Thyroid gland (tissue), 4 donors: ENCODE results near the gene SIPA1L3.

Experiments used
- POLR2A ChIP-seq, 2 donors: fragments of 450-650 bp; IDR thresholded peaks; one replicate each; pipeline ENCODE4 v1.6.1; 2017; ENCODE audit warnings: antibody characterized with exemption in 2 of 2, mild to moderate bottlenecking in 2 of 2, moderate library complexity in 1 of 2
- TF ChIP-seq, protein P1 (sequence below), 6 experiments: fragments of 200-600 bp in 3 of 6; fragments of 450-650 bp in 3 of 6; sonication (generic) in 3 of 6; IDR thresholded peaks; one replicate each; pipeline ENCODE4 v1.5.1; 2016 to 2019; ENCODE audit warnings: antibody characterized with exemption in 6 of 6, mild to moderate bottlenecking in 2 of 6, inconsistent platforms in 1 of 6, moderate library complexity in 1 of 6

- TF ChIP-seq, protein P1, sequence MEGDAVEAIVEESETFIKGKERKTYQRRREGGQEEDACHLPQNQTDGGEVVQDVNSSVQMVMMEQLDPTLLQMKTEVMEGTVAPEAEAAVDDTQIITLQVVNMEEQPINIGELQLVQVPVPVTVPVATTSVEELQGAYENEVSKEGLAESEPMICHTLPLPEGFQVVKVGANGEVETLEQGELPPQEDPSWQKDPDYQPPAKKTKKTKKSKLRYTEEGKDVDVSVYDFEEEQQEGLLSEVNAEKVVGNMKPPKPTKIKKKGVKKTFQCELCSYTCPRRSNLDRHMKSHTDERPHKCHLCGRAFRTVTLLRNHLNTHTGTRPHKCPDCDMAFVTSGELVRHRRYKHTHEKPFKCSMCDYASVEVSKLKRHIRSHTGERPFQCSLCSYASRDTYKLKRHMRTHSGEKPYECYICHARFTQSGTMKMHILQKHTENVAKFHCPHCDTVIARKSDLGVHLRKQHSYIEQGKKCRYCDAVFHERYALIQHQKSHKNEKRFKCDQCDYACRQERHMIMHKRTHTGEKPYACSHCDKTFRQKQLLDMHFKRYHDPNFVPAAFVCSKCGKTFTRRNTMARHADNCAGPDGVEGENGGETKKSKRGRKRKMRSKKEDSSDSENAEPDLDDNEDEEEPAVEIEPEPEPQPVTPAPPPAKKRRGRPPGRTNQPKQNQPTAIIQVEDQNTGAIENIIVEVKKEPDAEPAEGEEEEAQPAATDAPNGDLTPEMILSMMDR (IDR thresholded peaks at IDR 0.05) = no peak
- TF ChIP-seq POLR2A (IDR thresholded peaks at IDR 0.05) = no peak
These were observed 82.8 kb downstream of the SIPA1L3 start for GRCh38 chr19:37989855-37990254.
